Activated T-helper 9 cell treated with anti-CD3 and anti-CD28 coated beads, Interleukin-2, amount 50 U/mL, for 16 hours (primary cell): ENCODE results near the gene MAPKAP1.

Experiments
- DNase-seq: peaks from one replicate; pipeline ENCODE4 v3.0.0-alpha.2; 2020; ENCODE audit warnings: low read depth

MAPKAP1 gene

DNA sequence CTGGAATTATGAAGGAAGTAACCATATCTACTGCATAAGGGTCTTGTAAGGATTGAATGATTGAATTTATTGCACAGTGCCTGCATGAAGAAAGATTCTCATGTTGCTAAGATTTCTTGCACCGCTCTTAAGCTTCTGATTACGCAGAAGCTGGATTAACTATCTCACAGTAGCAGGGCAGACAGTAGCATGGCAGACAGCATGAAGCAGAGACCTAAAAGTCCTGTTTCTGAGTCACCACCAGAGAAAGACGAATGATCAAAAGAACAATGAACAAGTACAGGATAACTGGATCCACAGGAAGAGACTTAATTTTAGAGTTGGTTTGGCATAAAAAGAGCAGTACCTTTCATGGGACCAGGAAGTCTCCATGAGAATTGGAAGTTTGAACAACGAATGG lies 142.4 kb downstream of the MAPKAP1 start:
- no peak for DNase-seq

- no peak for DNase-seq
These were observed 145.4 kb downstream of the MAPKAP1 start for GRCh38 chr9:125561509-125562148.

DNA sequence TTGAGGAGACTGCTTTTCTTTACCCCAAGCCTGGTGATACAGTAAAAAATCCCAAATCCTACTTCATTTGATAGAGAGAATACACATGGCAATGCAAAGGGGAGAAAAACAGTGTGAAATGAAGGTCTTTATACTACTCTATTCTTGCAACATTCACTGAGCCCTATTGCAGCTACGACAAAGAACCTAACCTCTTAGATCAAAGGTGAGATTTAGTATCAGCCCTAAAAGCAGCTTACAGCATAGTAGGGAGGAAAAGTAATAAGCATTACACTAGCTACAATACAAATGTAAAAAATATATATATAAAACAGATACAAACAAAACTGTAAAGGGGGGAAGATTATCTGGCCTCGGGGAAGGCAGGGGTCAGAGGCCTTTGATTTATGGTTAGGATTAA lies 147.1 kb downstream of the MAPKAP1 start:
- DNase-seq: no peak

- DNase-seq: no peak
These were observed 147.8 kb downstream of the MAPKAP1 start for GRCh38 chr9:125559194-125559593.

DNA sequence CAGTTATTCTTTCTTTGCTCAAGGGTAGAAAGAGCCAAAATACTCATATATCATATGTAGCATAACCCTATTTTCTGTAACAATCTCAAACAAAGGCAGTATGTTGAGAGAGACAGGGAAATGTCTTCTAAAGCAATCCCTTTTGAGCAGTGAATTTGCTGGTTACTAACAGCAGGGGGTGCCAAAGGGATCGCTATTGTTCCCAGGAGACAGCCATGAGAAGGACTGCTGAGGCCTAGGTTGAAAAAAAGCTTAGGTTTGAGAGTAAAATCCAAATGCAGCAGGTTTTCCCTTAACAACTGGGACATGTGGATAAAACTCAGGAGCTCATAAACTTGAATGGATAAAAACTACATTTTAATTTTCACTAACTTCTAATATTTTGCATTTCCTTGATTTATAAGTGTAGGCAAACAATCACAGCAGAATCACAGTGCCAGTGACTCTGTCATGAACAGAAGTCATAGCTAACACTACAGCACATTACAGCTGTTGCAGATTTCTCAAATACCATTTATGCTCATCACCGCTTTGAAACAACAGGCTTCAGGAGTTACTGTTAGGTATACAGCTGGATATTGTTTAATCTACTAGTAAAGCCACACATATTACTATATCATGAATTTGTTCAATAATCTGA lies 148.4 kb downstream of the MAPKAP1 start:
- peak; percentile 23 for DNase-seq

DNA sequence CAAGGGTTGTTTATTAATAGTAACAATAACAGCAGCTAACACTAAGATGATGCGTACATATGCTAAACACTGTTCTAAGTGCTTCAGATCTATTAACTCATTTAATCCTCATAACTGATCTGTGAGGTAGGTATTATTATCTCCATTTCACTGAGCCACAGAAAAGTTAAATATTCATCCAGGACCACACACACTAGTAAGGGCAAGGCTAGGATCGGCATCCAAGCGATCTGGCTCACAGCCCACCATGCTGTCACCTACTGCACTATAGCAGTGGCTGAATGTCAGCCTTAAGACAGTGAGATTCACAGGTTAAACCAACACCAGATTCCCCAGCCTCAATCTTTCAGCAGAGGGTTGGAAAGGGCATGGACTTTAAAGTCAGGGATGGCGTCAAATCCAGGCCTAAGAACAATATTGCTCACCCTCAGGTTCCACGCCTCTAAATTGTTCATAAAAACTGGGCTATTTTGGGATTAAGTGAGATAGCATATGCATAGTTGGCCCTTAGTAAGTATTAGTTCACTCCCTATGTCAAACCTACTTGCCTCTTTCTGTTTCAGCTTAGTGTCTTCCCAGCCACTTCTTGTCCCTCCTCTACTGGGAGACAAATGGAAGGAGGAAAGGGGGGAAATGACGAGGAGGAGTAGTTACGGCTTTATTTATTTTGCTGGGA lies 150.8 kb downstream of the MAPKAP1 start:
- no peak for DNase-seq

GRCh38 chr9:125554726-125555125 lies 152.3 kb downstream of the MAPKAP1 start:
- DNase-seq: no peak

DNA sequence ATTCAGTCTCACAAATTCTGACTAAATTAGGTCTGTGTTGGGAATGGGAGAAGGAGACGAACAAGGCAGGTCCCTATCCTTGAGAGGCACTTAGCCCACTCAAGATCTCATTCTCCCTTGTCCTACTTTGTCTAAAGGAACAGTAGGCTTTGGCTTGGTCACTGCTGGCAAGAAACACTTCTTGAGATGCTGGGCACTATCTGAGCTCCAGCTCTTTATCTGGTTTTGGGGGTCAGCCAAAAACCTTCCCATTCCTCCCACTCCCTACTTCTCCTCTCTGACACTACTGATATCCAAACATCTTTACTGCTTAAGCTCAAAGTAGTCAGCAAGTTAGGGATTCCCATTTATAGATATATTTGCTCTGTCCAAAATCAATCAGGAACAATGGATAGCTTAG lies 155.2 kb downstream of the MAPKAP1 start:
- no peak for DNase-seq

- DNase-seq: no peak
These were observed 156.8 kb downstream of the MAPKAP1 start for GRCh38 chr9:125549891-125550885.

GRCh38 chr9:125549465-125549871 lies 157.5 kb downstream of the MAPKAP1 start:
- DNase-seq: no peak

DNA sequence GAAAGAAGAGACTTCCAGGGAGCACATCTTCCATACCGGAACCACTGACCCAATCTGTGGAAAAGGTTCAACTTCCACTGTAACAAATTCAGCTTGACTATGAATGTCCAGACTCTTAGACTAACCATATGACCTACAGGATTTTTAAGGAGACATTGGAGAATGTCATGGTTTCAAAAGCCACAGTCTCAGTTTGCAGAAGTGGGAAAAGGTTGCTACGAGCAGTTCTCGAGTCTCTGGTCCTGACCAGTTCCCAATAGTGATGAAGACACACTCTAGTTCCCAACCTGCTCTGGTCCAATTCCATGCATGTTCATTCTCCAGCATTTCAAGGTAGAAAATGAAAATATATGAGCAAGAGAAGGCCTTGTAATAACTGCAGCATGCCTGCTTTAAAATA lies 158.0 kb downstream of the MAPKAP1 start:
- DNase-seq: no peak

- DNase-seq: no peak
These were observed 158.9 kb downstream of the MAPKAP1 start for GRCh38 chr9:125548141-125548540.

DNA sequence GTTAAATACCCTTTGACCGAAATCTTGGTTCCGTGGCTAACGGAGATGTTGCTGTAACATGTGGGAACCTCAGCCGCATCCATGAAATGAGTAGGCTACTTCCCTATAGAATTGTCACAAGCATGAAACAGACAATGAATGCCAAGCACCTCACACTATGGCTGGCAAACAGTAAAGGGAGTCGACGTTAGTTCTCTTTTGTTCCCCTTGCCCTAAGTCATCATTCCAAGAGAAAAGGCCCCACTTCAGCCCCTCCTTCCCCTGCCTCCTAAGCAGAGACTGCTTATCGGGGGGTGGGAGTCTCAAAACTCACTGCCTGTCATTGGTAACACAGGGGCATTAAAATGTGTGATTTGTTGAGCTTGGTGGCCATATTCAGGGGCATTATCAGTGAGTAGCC lies 159.6 kb downstream of the MAPKAP1 start:
- no peak for DNase-seq

DNA sequence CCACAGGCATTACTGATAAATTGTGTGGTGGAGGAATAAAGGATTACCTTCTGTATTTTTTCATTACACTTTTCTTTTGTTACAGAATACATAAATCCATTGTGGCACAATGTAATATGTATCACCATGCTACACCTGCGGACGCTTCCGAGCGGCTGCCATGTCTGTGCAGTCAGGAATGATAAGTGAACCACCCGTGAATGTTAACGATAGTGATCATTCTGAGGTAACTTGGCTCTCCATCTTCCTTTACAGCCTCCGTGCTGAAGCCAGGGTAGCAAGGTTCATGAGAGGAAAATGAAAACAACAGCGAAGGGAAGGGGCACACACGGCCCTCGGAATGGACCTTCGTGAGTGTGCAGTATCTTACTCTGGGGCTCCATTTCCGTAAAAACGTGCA lies 161.2 kb downstream of the MAPKAP1 start:
- DNase-seq: no peak

GRCh38 chr9:125544988-125545651 lies 161.9 kb downstream of the MAPKAP1 start:
- no peak for DNase-seq

- no peak for DNase-seq
These were observed 162.5 kb downstream of the MAPKAP1 start for GRCh38 chr9:125544484-125544883.

DNA sequence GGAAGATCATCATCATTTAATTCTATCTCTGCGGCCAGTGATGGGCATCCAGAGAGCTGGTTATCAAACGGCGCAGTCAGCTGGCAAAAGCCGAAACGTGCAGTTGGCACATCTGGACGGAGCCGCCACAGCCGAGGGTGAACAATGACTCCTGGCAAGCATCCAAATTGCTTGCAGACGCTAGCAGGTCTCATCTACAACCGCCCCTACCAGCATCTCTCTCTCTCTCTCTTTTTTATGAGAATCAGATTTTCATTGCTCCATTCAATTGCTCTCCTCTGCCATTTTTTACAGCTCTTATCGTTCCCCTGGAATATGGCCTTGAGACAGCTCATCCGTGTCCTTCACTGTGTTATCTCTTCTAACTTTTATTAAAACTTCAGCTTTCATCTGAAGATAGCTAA lies 165.2 kb downstream of the MAPKAP1 start:
- DNase-seq: no peak

GRCh38 chr9:125540497-125540896 lies 166.5 kb downstream of the MAPKAP1 start:
- no peak for DNase-seq

DNA sequence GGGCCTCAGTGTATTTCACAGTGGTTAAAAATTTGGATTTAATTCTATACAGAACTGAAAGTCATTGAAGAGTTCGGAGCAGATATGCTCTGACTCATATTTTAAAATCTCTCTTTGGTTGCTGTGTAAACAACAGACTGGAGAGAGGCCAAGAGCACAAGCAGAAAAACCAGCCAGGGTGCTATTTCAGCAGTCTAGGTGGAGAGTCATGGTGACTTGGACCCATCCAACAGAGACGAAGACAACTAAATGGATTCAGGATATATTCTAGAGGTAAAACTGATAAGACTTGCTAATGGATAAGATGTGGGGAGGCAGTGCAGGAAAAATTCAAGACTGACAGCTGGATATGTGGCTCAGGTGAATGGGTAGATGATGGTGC lies 168.9 kb downstream of the MAPKAP1 start:
- no peak for DNase-seq

DNA sequence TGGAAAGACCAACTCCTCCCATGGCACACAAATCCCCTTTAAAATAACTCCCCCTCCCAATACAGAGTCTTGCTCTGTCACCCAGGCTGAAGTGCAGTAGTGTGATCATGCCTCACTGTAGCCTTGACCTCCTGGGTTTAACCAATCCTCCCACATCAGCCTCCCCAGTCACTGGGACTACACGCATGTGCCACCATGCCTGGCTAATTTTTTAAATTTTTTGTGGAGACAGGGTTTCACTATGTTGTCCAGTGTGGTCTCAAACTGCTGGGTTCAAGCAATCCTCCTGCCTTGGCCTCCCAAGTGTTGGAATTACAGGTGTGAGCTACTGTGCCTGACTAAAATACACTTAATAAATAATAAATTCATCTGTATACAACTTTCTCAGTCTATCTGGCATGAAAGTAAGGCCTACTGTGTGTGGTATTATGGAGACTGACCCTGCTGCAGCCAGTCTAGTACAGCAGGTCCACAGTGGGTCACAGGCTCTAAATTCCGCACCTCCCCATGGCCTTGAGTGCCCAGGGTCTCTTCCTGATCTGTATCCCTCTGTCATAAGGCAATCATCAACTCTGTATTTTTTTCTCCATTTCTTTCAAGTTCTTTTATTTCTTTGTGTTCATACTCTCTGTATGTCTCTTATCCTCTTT lies 169.4 kb downstream of the MAPKAP1 start:
- DNase-seq: no peak

DNA sequence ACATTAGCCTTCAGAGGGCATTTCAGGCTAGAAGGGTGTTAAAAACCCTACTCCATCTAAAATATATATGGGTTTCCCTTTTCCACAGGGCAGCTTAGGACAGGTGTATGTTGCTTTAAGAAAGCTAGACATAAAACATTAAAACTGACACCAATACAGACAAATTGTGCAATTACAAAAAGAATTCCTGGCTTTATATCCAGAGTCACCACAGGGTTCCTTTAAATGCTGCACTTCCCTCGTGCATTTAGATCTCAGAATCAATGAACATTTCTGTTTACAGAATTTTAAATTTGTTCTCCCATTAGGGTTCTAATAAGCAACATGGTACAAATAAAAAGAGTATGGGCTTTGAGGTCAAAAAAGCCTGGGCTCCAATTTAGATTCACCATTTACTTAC lies 170.2 kb downstream of the MAPKAP1 start:
- DNase-seq: no peak
